HG02870 (cell line): ENCODE results near the gene ESCO1.
"Not testable (repeated sequence)": the region's sequence is repeated elsewhere in the genome, so short reads cannot be mapped to it uniquely, and the experiment has no call there.

Source experiments
- ATAC-seq: cut with Tn5 transposase; IDR thresholded peaks from one replicate; pipeline ENCODE4 v1.9.1; 2021; ENCODE audit warnings: mild to moderate bottlenecking, moderate library complexity; ENCODE audit not compliant: unreplicated experiment

Gene ESCO1

DNA sequence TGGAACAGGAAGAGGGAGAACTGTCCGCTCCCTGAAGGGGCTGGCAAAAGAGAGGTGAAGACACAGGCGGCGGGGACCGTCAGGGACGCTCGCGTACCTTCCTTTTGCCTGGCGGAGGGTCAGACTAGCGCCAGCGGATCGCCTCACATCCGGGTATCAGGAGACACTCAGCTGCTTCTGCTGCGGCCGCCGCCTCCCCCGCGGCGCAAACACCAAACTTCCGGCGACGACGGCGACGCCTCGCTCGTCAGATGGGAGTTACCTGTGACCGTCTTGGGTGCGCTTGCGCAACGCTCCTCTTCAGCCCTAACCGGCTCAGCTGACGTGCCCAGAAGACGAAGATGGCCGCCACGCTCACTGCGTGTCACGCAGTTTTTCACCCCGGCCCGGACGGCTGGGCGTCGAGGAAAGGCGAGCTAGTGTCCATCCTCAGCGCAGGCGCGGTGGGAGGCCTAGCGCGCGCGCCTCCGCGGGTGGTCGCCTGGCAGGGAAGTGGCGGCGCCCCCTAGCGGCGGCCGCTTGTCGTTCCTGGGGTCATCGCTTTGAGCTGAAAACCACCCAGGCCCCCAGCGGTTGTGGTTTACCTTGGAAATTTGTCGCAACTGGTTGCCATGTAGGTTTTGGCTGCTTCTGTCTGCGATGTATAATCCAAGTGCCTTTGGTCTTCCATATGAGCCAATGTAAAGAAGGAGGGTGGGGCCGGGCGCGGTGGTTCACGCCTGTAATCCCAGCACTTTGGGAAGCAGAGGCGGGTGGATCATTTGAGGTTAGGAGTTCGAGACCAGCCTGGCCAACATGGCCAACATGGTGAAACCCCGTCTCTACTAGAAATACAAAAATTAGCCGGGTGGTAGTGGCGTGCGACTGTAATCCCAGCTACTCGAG is at the start of gene ESCO1:
Gene ESCO1 (minus strand): TSS at position 179 of the 885 bp plus-strand sequence. CDS start 25,861 bp downstream, outside the sequence.
- peak; percentile 82 for ATAC-seq

DNA sequence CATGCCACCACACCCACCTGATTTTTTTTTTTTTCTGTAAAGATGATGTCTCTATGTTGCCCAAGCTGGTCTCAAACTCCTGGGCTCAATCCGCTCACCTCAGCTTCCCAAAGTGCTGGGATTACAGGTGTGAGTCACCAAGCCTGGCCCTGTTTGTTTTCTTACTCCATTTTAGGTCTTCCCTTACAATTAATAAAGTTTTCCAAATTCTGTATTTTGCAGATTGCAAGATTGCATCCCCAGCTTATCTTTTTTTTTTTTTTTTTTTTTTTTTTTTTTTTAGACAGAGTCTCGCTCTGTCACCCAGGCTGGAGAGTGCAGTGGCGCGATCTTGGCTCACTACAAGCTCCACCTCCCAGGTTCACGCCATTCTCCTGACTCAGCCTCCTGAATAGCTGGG is 39.9 kb upstream of the ESCO1 start:
- ATAC-seq, result not testable (repeated sequence)

DNA sequence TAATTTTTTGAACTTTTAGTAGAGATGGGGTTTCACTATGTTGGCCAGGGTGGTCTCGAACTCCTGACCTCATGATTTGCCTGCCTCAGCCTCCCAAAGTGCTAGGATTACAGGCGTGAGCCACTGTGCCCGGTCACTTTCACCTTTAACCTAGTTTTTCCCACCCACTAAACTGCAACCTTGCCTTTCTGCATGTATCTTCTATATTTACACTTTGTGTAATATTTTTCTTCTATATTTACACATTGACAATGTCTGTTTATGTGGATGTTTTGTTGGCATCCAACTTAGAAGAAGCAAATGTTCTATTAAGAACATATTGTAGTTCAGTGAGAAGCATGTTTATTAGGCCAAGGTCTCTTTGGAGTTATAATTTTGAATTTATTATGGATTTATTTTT is 38.3 kb upstream of the ESCO1 start:
- no peak for ATAC-seq

- no peak for ATAC-seq
Measured at GRCh38 chr18:21636769-21637168, 36.3 kb upstream of the ESCO1 start.

DNA sequence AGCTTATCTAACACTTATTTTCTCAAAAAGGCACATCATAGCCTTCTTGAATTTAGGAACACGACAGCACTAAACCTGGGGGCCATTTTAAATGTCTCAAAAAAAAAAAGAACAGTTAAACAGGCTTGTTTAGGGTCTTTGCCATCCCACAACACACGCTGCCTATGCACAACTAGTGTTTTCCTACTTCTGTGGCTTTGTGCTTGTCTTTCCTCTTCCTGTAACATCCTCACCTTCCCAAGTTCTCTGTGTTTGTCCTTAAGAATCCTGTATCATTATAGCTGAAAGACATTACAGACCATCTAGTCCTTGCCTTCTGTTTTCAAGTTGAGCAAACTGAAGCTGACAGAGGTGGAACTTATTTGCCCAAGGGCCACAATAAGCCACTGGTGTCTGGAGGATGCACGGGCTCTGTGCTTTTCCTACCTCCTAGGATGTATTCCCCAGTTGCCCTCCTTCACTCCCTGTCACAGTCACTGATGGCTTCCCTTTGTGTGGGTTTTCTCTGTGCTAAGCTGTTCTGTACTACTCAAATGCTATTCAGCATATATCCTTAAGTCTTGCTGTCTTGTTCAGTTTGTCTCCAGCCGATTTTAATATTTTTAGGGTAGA is 34.2 kb upstream of the ESCO1 start:
- ATAC-seq, result no peak

- ATAC-seq, result no peak
Measured at GRCh38 chr18:21632393-21632792, 31.9 kb upstream of the ESCO1 start.

DNA sequence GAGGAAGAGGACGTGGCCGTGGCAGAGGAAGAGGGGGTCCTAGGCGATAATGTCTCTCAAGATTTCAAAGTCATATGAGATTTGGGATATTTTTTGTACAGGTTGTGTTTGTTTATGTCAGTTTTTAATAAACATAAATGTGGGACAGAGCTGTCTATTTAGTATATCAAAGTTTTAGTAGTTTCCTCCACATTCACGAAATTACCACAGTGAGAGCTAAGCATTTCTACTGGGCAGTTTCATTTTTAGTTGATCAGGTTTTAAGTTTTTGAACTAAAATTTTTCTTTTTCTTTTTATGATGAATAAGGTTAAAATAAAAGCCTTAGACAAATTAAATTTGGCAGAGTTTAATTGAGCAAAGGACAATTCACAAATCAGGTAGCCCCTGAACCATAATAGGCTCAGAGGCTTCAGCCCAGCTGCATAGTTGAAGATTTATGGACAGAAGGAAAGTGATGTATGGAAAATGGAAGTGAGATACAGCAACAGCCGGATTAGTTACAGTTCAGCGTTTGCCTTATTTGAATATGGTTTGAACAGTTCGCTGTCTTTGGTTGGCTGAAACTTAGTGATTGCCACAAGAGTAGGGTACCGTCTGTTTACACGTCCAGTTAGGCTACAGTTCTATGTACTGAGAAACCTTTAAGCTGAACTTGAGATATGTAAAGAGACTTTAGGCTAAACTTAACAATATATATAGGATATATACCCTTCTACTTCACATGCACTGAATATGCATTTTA is 28.8 kb upstream of the ESCO1 start:
- ATAC-seq, result peak; percentile 97

DNA sequence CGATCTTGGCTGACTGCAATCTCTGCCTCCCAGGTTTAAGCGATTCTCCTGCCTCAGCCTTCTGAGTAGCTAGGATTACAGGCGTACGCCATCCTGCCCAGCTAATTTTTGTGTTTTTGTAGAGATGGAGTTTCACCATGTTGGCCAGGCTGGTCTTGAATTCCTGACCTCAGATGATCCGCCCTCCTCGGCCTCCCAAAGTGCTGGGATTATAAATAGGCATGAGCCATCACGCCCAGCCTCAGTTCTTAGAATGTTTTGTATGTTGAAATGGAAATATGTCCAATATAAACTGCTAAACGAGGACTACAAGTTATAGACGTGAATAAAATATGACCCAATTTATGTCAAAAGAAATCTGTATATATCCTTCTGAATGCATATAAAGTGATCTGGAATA is 21.1 kb upstream of the ESCO1 start:
- ATAC-seq, result not testable (repeated sequence)

DNA sequence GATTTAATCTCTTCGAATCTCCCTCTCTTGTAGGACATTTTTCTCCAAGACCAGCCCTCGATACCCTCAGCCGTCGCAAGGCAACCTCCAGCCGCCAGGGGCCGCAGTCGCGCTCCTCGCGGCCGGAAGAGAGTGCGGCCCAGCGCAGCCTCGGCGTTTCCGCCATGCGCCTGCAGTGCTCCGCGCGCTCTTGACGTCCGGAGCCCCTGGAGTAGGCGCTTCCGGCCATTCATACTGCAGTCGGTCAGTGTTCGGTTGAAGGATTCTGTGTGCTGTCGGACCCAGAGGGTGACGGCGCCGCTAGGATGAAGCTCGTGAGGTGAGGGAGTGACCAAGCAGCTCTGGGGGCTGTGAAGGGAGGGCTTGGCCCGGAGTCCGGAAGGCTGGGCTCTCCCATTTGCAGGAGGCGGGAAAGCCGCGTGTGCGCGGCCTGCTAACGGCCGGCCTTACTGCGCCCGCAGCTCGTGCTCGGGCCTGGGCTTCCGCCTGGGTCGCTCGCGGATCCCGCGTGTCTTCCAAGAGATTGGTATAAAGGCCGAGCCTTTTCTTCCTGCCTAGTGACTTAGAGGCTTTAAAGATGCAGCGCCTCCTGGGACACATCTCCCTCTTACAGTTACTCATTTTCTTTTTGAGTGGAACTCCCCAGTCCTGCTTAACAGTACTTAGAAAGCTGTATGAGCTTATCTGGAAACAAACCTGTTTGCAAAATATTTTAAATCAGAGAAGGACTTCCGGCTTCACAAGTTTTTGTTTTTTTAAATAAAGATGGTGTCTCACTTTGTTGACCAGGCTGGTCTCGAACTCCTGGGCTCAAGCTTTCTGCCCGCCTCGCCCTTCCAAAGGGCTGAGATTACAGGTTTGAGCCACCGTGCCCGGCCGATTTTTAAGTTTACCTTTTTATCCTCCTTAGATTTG is 11.9 kb upstream of the ESCO1 start, which contains the start of gene SNRPD1:
Gene SNRPD1 (plus strand): TSS at position 190 of the 915 bp plus-strand sequence. CDS start 116 bp downstream, at position 306.
- peak; percentile 97 for ATAC-seq

DNA sequence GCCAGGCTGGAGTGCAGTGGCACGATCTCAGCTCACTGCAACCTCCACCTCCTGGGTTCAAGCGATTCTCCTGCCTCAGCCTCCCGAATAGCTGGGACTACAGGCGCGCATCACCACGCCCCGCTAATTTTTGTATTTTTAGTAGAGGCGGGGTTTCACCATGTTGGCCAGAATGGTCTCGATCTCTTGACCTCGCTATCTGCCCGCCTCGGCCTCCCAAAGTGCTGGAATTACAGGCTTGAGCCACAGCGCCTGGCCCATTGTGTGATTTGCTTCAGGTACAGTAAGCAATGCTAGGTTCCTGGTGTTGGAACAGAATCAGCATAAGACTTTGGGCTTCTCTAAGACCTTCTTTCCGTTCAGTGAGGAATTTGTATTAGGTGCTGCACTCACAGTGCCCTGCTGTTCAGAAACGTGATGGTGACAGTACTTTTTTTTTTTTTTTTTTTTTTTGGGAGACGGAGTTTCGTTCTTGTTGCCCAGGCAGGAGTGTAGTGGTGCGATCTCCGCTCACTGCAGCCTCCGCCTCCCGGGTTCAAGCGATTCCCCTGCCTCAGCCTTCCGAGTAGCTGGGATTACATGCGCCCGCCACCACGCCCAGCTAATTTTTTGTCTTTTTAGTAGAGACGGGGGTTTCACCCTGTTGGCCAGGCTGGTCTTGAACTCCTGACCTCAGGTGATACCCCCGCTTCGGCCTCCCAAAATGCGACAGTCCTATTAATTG is 11.1 kb upstream of the ESCO1 start:
- ATAC-seq, result not testable (repeated sequence)

DNA sequence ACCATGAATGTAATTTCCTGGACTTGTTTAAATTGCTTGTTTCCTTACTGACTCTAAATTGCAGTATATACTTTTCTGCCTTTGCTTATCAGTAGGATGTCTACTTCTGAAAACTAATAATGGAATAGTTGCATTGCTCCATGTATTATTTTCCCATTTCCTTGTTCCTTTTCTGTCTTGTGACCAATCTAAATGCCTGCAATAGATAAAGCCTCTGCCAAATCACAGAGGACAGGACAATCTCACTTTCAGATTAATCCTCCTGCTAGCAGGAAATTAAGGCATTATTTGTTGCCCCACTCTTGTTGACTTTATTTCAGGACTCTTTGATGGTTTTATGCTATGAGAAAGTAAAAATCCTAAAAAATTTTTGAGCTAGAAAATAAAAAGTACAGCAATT is 4.7 kb upstream of the ESCO1 start:
- ATAC-seq, result no peak

DNA sequence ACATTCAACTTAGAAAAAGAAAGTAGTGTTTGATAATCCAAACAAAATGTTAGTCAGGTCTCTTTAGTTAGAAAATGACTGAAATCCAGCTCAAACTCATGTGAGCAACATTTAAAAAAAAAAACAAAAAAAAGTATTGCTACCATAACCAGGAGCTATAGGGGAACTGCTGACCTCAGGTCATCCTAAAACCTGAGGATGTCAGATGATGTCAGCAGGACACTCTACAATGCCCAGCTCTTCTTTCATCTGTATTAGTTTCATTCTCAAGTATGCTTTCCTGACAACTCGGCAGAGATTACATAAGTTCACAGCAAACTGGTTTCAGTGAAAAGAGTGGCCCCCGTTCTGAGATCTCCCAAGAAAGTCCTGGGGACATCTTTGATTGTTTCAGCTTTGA is 4.2 kb upstream of the ESCO1 start:
- no peak for ATAC-seq

DNA sequence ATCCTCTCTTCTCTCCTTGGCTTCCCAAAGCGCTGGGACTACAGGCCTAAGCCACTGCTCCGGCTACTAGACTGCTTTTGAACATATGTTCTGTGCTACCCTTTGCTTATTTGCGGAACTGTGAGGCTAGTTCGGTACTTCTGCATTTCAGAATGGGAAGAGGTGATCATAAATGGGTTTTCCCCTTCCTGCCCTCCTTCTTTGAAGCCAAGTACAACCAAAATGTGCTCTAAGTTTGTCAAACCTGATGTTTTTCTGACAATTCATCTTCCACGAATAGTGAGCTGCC is 1.7 kb upstream of the ESCO1 start:
- ATAC-seq, result no peak

- peak; percentile 43 for ATAC-seq
Measured at GRCh38 chr18:21599585-21600525, 649 bp downstream of the ESCO1 start.

DNA sequence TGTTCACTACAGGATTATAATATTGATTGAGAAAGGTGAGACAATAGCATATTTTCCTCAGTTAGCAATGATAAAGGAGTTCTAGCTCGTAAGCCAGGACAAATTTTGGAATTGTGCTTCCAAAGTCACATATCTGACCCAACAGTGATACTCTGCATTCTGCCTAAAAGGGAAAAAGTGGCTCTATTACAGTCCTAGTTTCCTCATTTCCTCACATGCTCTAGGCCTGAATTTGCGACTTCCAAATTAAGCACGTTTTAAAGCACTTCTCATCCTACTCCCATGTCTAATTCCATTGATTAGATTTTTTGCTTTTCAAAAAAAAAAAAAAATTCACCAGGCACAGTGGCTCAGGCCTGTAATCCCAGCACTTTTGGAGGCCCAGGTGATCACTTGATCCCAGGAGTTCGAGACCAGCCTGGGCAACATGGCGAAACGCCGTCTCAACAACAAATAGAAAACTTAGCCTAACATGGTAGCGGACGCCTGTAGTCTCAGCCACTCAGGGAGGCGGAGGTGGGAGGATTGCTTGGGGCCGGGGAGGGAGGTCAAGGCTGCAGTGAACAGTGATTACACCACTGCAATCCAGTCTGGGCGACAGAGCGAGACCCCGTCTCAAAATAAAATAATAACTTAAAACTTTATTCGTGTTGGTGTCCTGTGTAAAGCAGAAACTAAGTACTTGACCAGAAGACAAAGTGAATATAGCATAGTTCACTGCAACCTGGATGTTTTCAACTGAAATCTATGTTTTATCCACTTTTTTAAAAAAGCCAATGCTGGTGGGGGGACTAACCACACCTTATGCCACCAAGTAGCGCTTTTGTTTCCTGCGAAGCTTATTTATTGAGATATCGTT is 1.5 kb downstream of the ESCO1 start:
- no peak for ATAC-seq

- no peak for ATAC-seq
Measured at GRCh38 chr18:21597620-21598019, 2.9 kb downstream of the ESCO1 start.

GRCh38 chr18:21593540-21594257 is 6.8 kb downstream of the ESCO1 start:
- ATAC-seq, result no peak
